ENCODE measurements around the gene HPCAL1.
A peak's percentile ranks its signal among the peaks of the same experiment; 100 is the strongest.

Gene HPCAL1

GRCh38 chr2:10322973-10323372, 20.3 kb downstream of the HPCAL1 start:
- DNase-seq (ENCODE audit: low read depth in 2 of 2), result no peak

- no peak for DNase-seq (ENCODE audit: low read depth in 2 of 2)
These were observed 20.8 kb downstream of the HPCAL1 start for GRCh38 chr2:10323535-10323934.

GRCh38 chr2:10324095-10324832, 21.6 kb downstream of the HPCAL1 start:
- DNase-seq (ENCODE audit: low read depth in 2 of 2), result no peak

GRCh38 chr2:10325278-10326145, 22.8 kb downstream of the HPCAL1 start:
- no peak for DNase-seq (ENCODE audit: low read depth in 2 of 2)

GRCh38 chr2:10326151-10326616, 23.5 kb downstream of the HPCAL1 start:
- no peak for DNase-seq (ENCODE audit: low read depth in 2 of 2)

GRCh38 chr2:10326707-10327594, 24.2 kb downstream of the HPCAL1 start:
- no peak for DNase-seq (ENCODE audit: low read depth in 2 of 2)

GRCh38 chr2:10327896-10328669, 25.4 kb downstream of the HPCAL1 start:
- DNase-seq (ENCODE audit: low read depth in 2 of 2), result no peak

- no peak for DNase-seq (ENCODE audit: low read depth in 2 of 2)
These were observed 26.2 kb downstream of the HPCAL1 start for GRCh38 chr2:10328670-10329579.

GRCh38 chr2:10329580-10329879, 26.8 kb downstream of the HPCAL1 start:
- DNase-seq (ENCODE audit: low read depth in 2 of 2), result no peak

GRCh38 chr2:10329880-10330699, 27.4 kb downstream of the HPCAL1 start:
- no peak for DNase-seq (ENCODE audit: low read depth in 2 of 2)

GRCh38 chr2:10330700-10331026, 28.0 kb downstream of the HPCAL1 start:
- DNase-seq (ENCODE audit: low read depth in 2 of 2), result no peak

GRCh38 chr2:10331027-10331701, 28.5 kb downstream of the HPCAL1 start:
- peak; percentile 28 to 37 for DNase-seq (ENCODE audit: low read depth in 2 of 2)

- DNase-seq (ENCODE audit: low read depth in 2 of 2), result no peak
These were observed 29.1 kb downstream of the HPCAL1 start for GRCh38 chr2:10331702-10332401.

GRCh38 chr2:10332402-10333246, 29.9 kb downstream of the HPCAL1 start:
- no peak for DNase-seq (ENCODE audit: low read depth in 2 of 2)

- no peak for DNase-seq (ENCODE audit: low read depth in 2 of 2)
These were observed 30.5 kb downstream of the HPCAL1 start for GRCh38 chr2:10333247-10333613.

- no peak for DNase-seq (ENCODE audit: low read depth in 2 of 2)
These were observed 31.3 kb downstream of the HPCAL1 start for GRCh38 chr2:10333966-10334365.

GRCh38 chr2:10335046-10335840, 32.5 kb downstream of the HPCAL1 start:
- no peak for DNase-seq (ENCODE audit: low read depth in 2 of 2)

Data from stimulated activated CD8-positive, alpha-beta memory T cell treated with anti-CD3 and anti-CD28 coated beads, Interleukin-7, amount 100 ng/mL, for 1 hour (primary cell).